Measurements from ENCODE around the gene CFAP20DC. TPM values are rescaled to one million over a fixed set of nuclear protein-coding genes. Genes with fewer than 3 reads are reported as not detected.

The CFAP20DC gene
- total and polyA plus RNA-seq, 2 of the 8 experiments (the other 6 are each of a cell fraction or from before 2014, with no cell fraction given) = 2.2 to 2.8 TPM

- no peak overlapping the region for H4K91ac ChIP-seq (replicated peaks; ENCODE audit: insufficient read length, low read length)
- H3K14ac ChIP-seq (ENCODE audit: insufficient read length) = no peak overlapping the region
- no peak overlapping the region for H3K27ac ChIP-seq (ENCODE audit: low read depth, low read length)
- DNase-seq (ENCODE audit: low read depth in 1 of 2, low spot score in 2 of 2) (no peak), FAIRE-seq (no peak)
- H2AK5ac ChIP-seq (ENCODE audit: low read depth, low read length) = no peak overlapping the region
- H3K27me3 ChIP-seq (replicated peaks in 1 of 4; ENCODE audit: control insufficient read depth in 3 of 4, extremely low read depth in 1 of 4, insufficient read depth in 3 of 4, low read length in 3 of 4) = no peaks in the 10 kb centered on the region
- TF ChIP-seq MAFK (IDR thresholded peaks at IDR 0.05; ENCODE audit: low read depth, low read length) (peak; percentile 76; the same call in 1 of the 2 replicates), USF2 (IDR thresholded peaks at IDR 0.05; ENCODE audit: low read length) (no peak)
- H2BK5ac ChIP-seq (ENCODE audit: low read depth, low read length) = no peak overlapping the region
- no peak overlapping the region for H2BK15ac ChIP-seq (ENCODE audit: low read length)
- no peak overlapping the region for H2BK20ac ChIP-seq (ENCODE audit: low read length)
- no peaks in the 10 kb centered on the region for H4K20me1 ChIP-seq (replicated peaks in 1 of 2; ENCODE audit: control insufficient read depth in 1 of 2, insufficient read depth in 2 of 2, low read length in 2 of 2)
- no peak overlapping the region for H3K56ac ChIP-seq (replicated peaks; ENCODE audit: insufficient read length, low read depth, low read length)
- no peaks in the 10 kb centered on the region for H3K79me2 ChIP-seq (ENCODE audit: control insufficient read depth in 1 of 2, insufficient read depth in 2 of 2, low read length in 2 of 2)
- H3K36me3 ChIP-seq (ENCODE audit: control insufficient read depth in 2 of 4, insufficient read depth in 4 of 4, low read length in 3 of 4) = no peaks in the 10 kb centered on the region
- H3K4me2 ChIP-seq (ENCODE audit: insufficient read depth in 1 of 2, low read depth in 2 of 2, low read length in 2 of 2) = no peak overlapping the region
- H4K8ac ChIP-seq (ENCODE audit: extremely low read depth, insufficient read depth, low read length) = no peak overlapping the region
- H3K9me3 ChIP-seq (ENCODE audit: insufficient read depth in 2 of 2, low read depth in 1 of 2, low read length in 1 of 2) = no peaks in the 10 kb centered on the region
- WGBS, 2 experiments (ENCODE audit: extremely low coverage in 1 of 2, insufficient coverage in 1 of 2, insufficient read length in 1 of 2, insufficient replicate concordance in 2 of 2, low coverage in 1 of 2, low lambda C conversion rate in 2 of 2, missing lambda C conversion rate in 1 of 2) = 60% methylated on average over 3 of the region's 3 CpGs; no CpG with 5 or more reads in 1 of the 2 experiments
- no peak overlapping the region for H3K18ac ChIP-seq (ENCODE audit: extremely low read depth, low read length)
- H3K23me2 ChIP-seq (ENCODE audit: low read depth, low read length) = no peaks in the 10 kb centered on the region
- no peak overlapping the region for H2BK120ac ChIP-seq (replicated peaks; ENCODE audit: low read depth, low read length)
- CTCF ChIA-PET (ENCODE audit: partially characterized antibody) = interaction anchor here (1.0 to 1.5 kb wide), 2 partner anchors 8 to 29 kb away, joined by 3 read pairs; no protein-coding TSS in a partner anchor
- POLR2A ChIA-PET (ENCODE audit: partially characterized antibody) = no interaction called here
- H3K23ac ChIP-seq (ENCODE audit: insufficient read length) = no peak overlapping the region
- H3K4me3 ChIP-seq (ENCODE audit: extremely low read depth in 1 of 4, insufficient read depth in 2 of 4, low read depth in 3 of 4, low read length in 4 of 4) = no peak overlapping the region
- H3K4ac ChIP-seq (replicated peaks; ENCODE audit: insufficient read length, low read depth, low read length) = no peak overlapping the region
- H3K79me1 ChIP-seq (ENCODE audit: low read depth, low read length) = no peaks in the 10 kb centered on the region
- H4K5ac ChIP-seq (ENCODE audit: insufficient read length, low read depth, low read length) = no peak overlapping the region
- no peaks in the 10 kb centered on the region for H3K4me1 ChIP-seq (replicated peaks in 1 of 4; ENCODE audit: control insufficient read depth in 3 of 4, insufficient read depth in 4 of 4, low read length in 3 of 4)
- no peak overlapping the region for H2BK12ac ChIP-seq (ENCODE audit: low read depth, low read length)
- H2AFZ ChIP-seq (ENCODE audit: low read length) = no peak overlapping the region
- H3K9ac ChIP-seq (replicated peaks in 1 of 4; ENCODE audit: extremely low read depth in 1 of 4, low read depth in 3 of 4, low read length in 3 of 4) = no peak overlapping the region
Observed at GRCh38 chr3:59023612-59024011, 26.2 kb downstream of the CFAP20DC start.

All from H1 (cell line).